IMR-90 (cell line): ENCODE data around the gene PPM1G. TPM values are rescaled to one million over a fixed set of nuclear protein-coding genes. Genes with fewer than 3 reads are reported as not detected.
A peak's percentile ranks its signal among the peaks of the same experiment; 100 is the strongest.

Experiments used
- ATAC-seq: fragments of 200-7000 bp; cut with Tn5 transposase; 2 replicates; pipeline ENCODE4 v1.9.1; 2020; ENCODE audit warnings: low read depth, mild to moderate bottlenecking, moderate library complexity
- BruUV-seq: library from RNA; stranded (reverse); fragments of 400-500 nt; replicated peaks from 2 replicates; lab custom pipeline; 2021; lab: Mats Ljungman, UMichigan
- CTCF ChIA-PET: fragments of 300-600 bp; formaldehyde crosslinking; extraction: SDS; loops from one replicate; lab custom pipeline; 2021; ENCODE audit warnings: antibody characterized with exemption; lab: Yijun Ruan, JAX
- POLR2A ChIA-PET: fragments of 300-600 bp; sonication (Branson Sonifier 250); formaldehyde crosslinking; loops from one replicate; lab custom pipeline; 2022; ENCODE audit warnings: antibody characterized with exemption; ENCODE audit not compliant: unreplicated experiment; lab: Charles Lee
- DNase-seq: peaks from one replicate; pipeline ENCODE4 v3.0.0; 2013
- H2AFZ ChIP-seq: replicated peaks from 2 replicates; pipeline ENCODE3; 2013; ENCODE audit warnings: low read length, mild to moderate bottlenecking; ENCODE audit not compliant: poor library complexity
- H2AK5ac ChIP-seq: 2 replicates; pipeline ENCODE4 v1.6.1; 2013; ENCODE audit warnings: low read depth, low read length, inconsistent platforms
- H2AK9ac ChIP-seq: replicated peaks from 2 replicates; pipeline ENCODE3; 2013; ENCODE audit warnings: mild to moderate bottlenecking, low read depth, low read length, moderate library complexity; ENCODE audit not compliant: poor library complexity
- H2BK120ac ChIP-seq: 2 replicates; pipeline ENCODE4 v1.6.1; 2013; ENCODE audit warnings: low read depth, low read length, inconsistent platforms
- H2BK15ac ChIP-seq: 3 replicates; pipeline ENCODE4 v1.6.1; 2013; ENCODE audit warnings: low read depth, low read length, inconsistent platforms
- H2BK20ac ChIP-seq: 2 replicates; pipeline ENCODE4 v1.6.1; 2013; ENCODE audit warnings: low read depth, mild to moderate bottlenecking, inconsistent platforms, low read length, moderate library complexity
- H2BK5ac ChIP-seq: 2 replicates; pipeline ENCODE4 v1.6.1; 2013; ENCODE audit warnings: mild to moderate bottlenecking, low read depth, low read length, inconsistent platforms; ENCODE audit not compliant: poor library complexity, severe bottlenecking
- H3K14ac ChIP-seq: replicated peaks from 2 replicates; pipeline ENCODE4 v1.6.1; 2013; ENCODE audit warnings: low read depth, low read length, inconsistent platforms
- H3K18ac ChIP-seq: 2 replicates; pipeline ENCODE4 v1.6.1; 2013; ENCODE audit warnings: low read depth, low read length, control low read depth
- H3K23ac ChIP-seq: 2 replicates; pipeline ENCODE4 v1.6.1; 2013; ENCODE audit warnings: low read depth, low read length, inconsistent platforms
- H3K27ac ChIP-seq: 2 replicates; pipeline ENCODE4 v1.5.1; 2013; ENCODE audit warnings: mild to moderate bottlenecking, control low read depth, low read length; ENCODE audit not compliant: insufficient read depth
- H3K27me3 ChIP-seq: 2 replicates; pipeline ENCODE4 v1.6.1; 2013; ENCODE audit warnings: low read length; ENCODE audit not compliant: control insufficient read depth, insufficient read depth
- H3K36me3 ChIP-seq: 2 replicates; pipeline ENCODE4 v1.6.1; 2013; ENCODE audit warnings: low read length, mixed read lengths; ENCODE audit not compliant: control insufficient read depth, insufficient read depth
- H3K4ac ChIP-seq: 2 replicates; pipeline ENCODE4 v1.6.1; 2013; ENCODE audit warnings: low read depth, low read length, inconsistent platforms
- H3K4me1 ChIP-seq: 2 replicates; pipeline ENCODE4 v1.6.1; 2013; ENCODE audit warnings: low read length, mixed read lengths; ENCODE audit not compliant: control insufficient read depth, insufficient read depth
- H3K4me2 ChIP-seq: 2 replicates; pipeline ENCODE4 v1.6.1; 2013; ENCODE audit warnings: low read depth, mild to moderate bottlenecking, control low read depth, low read length, moderate library complexity
- H3K4me3 ChIP-seq: 2 replicates; pipeline ENCODE4 v1.5.1; 2013; ENCODE audit warnings: low read depth, mild to moderate bottlenecking, control low read depth, low read length, moderate library complexity; ENCODE audit not compliant: insufficient read depth
- H3K56ac ChIP-seq: 2 replicates; pipeline ENCODE4 v1.6.1; 2013; ENCODE audit warnings: low read length, inconsistent platforms; ENCODE audit not compliant: insufficient read depth; ENCODE audit errors: extremely low read depth
- H3K79me1 ChIP-seq, 2 experiments: 2 replicates each; pipeline ENCODE4 v1.6.1; 2013; ENCODE audit warnings: low read length in 2 of 2, inconsistent platforms in 1 of 2, low read depth in 1 of 2
- H3K9ac ChIP-seq: 2 replicates; pipeline ENCODE4 v1.6.1; 2013; ENCODE audit warnings: low read depth, low read length, control low read depth
- H3K9me1 ChIP-seq: 2 replicates; pipeline ENCODE4 v1.6.1; 2013; ENCODE audit warnings: low read length, inconsistent platforms; ENCODE audit not compliant: insufficient read depth
- H3K9me3 ChIP-seq: 2 replicates; pipeline ENCODE4 v1.6.1; 2013; ENCODE audit warnings: low read length; ENCODE audit not compliant: control insufficient read depth, insufficient read depth
- H4K20me1 ChIP-seq: 2 replicates; pipeline ENCODE4 v1.6.1; 2013; ENCODE audit warnings: low read length, inconsistent platforms; ENCODE audit not compliant: insufficient read depth
- H4K5ac ChIP-seq: 2 replicates; pipeline ENCODE4 v1.6.1; 2013; ENCODE audit warnings: mild to moderate bottlenecking, low read depth, low read length, control low read depth
- H4K8ac ChIP-seq, 2 experiments: 2 replicates each; pipeline ENCODE4 v1.6.1; 2013; ENCODE audit warnings: low read depth in 2 of 2, low read length in 2 of 2, control low read depth in 1 of 2, inconsistent platforms in 1 of 2
- H4K91ac ChIP-seq: 2 replicates; pipeline ENCODE4 v1.6.1; 2013; ENCODE audit warnings: low read depth, low read length, inconsistent platforms; ENCODE audit not compliant: insufficient read depth
- MAZ ChIP-seq: IDR thresholded peaks from 2 replicates; pipeline ENCODE4 v1.6.1; 2012; ENCODE audit warnings: low read depth, mild to moderate bottlenecking, low read length, improper control_type of control experiment, moderate library complexity, borderline replicate concordance
- POLR2A ChIP-seq: IDR thresholded peaks from 2 replicates; pipeline ENCODE4 v1.6.1; 2012; ENCODE audit warnings: mild to moderate bottlenecking, low read depth, low read length
- RAD21 ChIP-seq: IDR thresholded peaks from 2 replicates; pipeline ENCODE4 v1.6.1; 2012; ENCODE audit warnings: low read length, improper control_type of control experiment
- RCOR1 ChIP-seq: IDR thresholded peaks from 2 replicates; pipeline ENCODE4 v1.6.1; 2012; ENCODE audit warnings: mild to moderate bottlenecking, low read length, improper control_type of control experiment; ENCODE audit not compliant: insufficient replicate concordance
- SMC3 ChIP-seq: fragments of 150-350 bp; IDR thresholded peaks from 2 replicates; pipeline ENCODE4 v1.6.1; 2016; ENCODE audit warnings: low read depth, mild to moderate bottlenecking, antibody characterized with exemption, low read length, moderate library complexity
- WGBS, 2 experiments: methylation state at CpG; one replicate each; pipeline versions ENCODE4 v1.1.5 to v1.1.7; 2013; ENCODE audit warnings: missing lambda C conversion rate in 2 of 2; ENCODE audit not compliant: insufficient read length in 1 of 2; ENCODE audit errors: extremely low coverage in 2 of 2; 5-methylcytosine and 5-hydroxymethylcytosine counted together
- dilution Hi-C: fragments of 300-500 bp; cut with HindIII; formaldehyde crosslinking; loops from one replicate; pipeline ENCODE4 v1.14.3; 2018; ENCODE audit warnings: low sequenced_read_pairs; ENCODE audit not compliant: unreplicated experiment
- in situ Hi-C: fragments of 300-500 bp; cut with MboI; formaldehyde crosslinking; loops from 3 replicates; pipeline ENCODE4 v1.14.3; 2019; ENCODE audit warnings: low sequenced_read_pairs, inconsistent platforms, mixed read lengths
- intact Hi-C: fragments of 100-400 bp; cut with micrococcal nuclease; formaldehyde crosslinking; loops from 2 replicates; pipeline ENCODE4 v1.10.0; 2022
- polyA plus RNA-seq, 3 experiments: library from polyadenylated mRNA; depleted of rRNA; stranded (reverse); fragments of >200 nt; gene quantifications; 2 replicates each; pipeline ENCODE4 v1.2.3, GENCODE V29; 2012; ENCODE audit warnings: low replicate concordance in 1 of 3
- total RNA-seq: library from RNA; depleted of rRNA; stranded (reverse); fragments of >200 nt; gene quantifications from 2 replicates; pipeline ENCODE4 v1.2.3, GENCODE V29; 2012

Gene PPM1G
- total and polyA plus RNA-seq, 2 of the 4 experiments (the other 2 are of a cell fraction), result 57.6 to 95.9 TPM

DNA sequence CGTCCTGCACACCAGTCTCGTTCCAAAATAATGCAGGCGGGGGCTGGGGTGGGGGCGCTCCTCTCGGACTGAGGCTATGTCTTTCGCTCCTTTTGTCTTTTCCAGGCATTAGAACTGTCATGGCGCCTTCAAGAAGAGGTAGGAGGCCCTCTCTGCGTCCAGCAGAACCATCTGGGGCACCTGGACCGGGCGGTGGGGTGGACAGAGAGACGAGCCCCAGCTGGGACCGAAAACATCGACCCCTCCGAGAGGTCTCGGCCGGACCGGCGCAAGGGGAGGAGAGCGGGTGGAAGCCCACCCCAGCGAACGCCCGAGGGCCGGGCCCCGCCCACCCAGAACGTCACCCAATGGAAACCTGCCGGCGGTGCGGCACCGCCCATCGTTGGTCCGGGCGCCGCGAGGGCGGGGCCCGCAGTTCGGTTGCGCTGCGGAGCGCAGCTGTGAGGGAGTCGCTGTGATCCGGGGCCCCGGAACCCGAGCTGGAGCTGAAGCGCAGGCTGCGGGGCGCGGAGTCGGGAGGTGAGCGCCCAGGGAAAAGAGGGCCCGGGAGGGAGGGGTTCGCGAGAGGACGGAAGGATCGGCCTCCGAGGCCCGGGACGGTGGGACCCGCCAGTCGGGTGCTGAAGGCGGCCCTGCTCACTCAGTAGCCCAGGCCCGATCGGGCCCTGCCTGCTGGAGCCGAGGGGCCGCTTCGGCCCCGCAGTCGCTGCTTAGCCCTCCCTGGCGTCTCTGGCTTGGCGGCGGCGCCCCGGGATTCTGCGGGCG, 19.0 kb upstream of the PPM1G start, which contains the start of gene NRBP1:
Gene NRBP1 (plus strand): TSS at position 419 of the 765 bp plus-strand sequence. CDS start 4,643 bp downstream, outside the sequence.
- peak within 1 kb of the TSS; percentile 81 for H3K4me3 ChIP-seq
- ChIA-PET CTCF (interaction anchor here (1.2 kb wide), 1 partner anchor 20 kb away, joined by 3 read pairs; no protein-coding TSS in a partner anchor), POLR2A (interaction anchor here (0.9 to 1.1 kb wide), 2 partner anchors 19 to 51 kb away, joined by 3 to 4 read pairs; partner anchors contain the start of gene PPM1G)
- peak within 1 kb of the TSS; percentile 86 for H4K91ac ChIP-seq
- peak within 1 kb of the TSS; percentile 79 for H4K5ac ChIP-seq
- no peak within 1 kb of the TSS; the same call in 2 of the 3 replicates for H2BK15ac ChIP-seq
- H3K36me3 ChIP-seq, result peaks cover 3% of the 10 kb centered on the region; the same call in 1 of the 2 replicates
- DNase-seq, result peak; percentile 88
- H2BK120ac ChIP-seq, result peak within 1 kb of the TSS; percentile 75
- peaks cover 41% of the 10 kb centered on the region for H4K20me1 ChIP-seq
- TF ChIP-seq SMC3, result no peak
- TF ChIP-seq MAZ, result peak; percentile 74; the same call in 1 of the 2 replicates
- TF ChIP-seq RCOR1, result peak; percentile 23
- no peak for TF ChIP-seq RAD21
- peak; percentile 93 for TF ChIP-seq POLR2A
- H3K4me1 ChIP-seq, result peaks cover 8% of the 10 kb centered on the region
- in situ Hi-C loops (no loop called here), intact Hi-C loops (loop anchor here (1.0 kb wide), 1 partner anchor 19 kb away; the partner anchor contains the start of gene PPM1G), dilution Hi-C loops (no loop called here)
- no TSS peak for BruUV-seq
- H2AK9ac ChIP-seq, result peak within 1 kb of the TSS; percentile 98
- peak within 1 kb of the TSS; percentile 81 for H2BK5ac ChIP-seq
- peak within 1 kb of the TSS; percentile 85 for H3K4ac ChIP-seq
- peak within 1 kb of the TSS; percentile 86 for H3K56ac ChIP-seq
- peak within 1 kb of the TSS; percentile 66 to 92 for H4K8ac ChIP-seq
- no peak within 1 kb of the TSS for H2BK20ac ChIP-seq
- H3K9ac ChIP-seq, result peak within 1 kb of the TSS; percentile 94
- peak within 1 kb of the TSS; percentile 84 for H3K4me2 ChIP-seq
- H3K23ac ChIP-seq, result peak within 1 kb of the TSS; percentile 92
- peak within 1 kb of the TSS; percentile 94 for H3K27ac ChIP-seq
- peak; percentile 92 for ATAC-seq
- H3K9me3 ChIP-seq, result no peaks in the 10 kb centered on the region
- H2AK5ac ChIP-seq, result peak within 1 kb of the TSS; percentile 43; the same call in 1 of the 2 replicates
- peak within 1 kb of the TSS; percentile 94 for H2AFZ ChIP-seq
- H3K79me1 ChIP-seq, result peaks cover 0 to 36% of the 10 kb centered on the region in 2 experiments; a peak in 2 of 4 replicates
- H3K18ac ChIP-seq, result peak within 1 kb of the TSS; percentile 46
- no peaks in the 10 kb centered on the region for H3K27me3 ChIP-seq
- H3K14ac ChIP-seq, result peak within 1 kb of the TSS; percentile 97
- 2% methylated on average over 32 of the region's 75 CpGs; no CpG with 5 or more reads in 1 of the 2 experiments for WGBS, 2 experiments
- H3K9me1 ChIP-seq, result 0 out of 2 replicates have a peak, but pooled peaks cover 3% of the 10 kb centered on the region
